ENCODE results near the gene PNKD. TPM values are rescaled to one million over a fixed set of nuclear protein-coding genes. Genes with fewer than 3 reads are reported as not detected.

The PNKD gene
- total RNA-seq, 1 experiment from 2014 or later: 49.8 TPM

- TF ChIP-seq USF2 (CRISPR knock-in tag; IDR thresholded peaks at IDR 0.05) (no peak), ARID4B (CRISPR knock-in tag; IDR thresholded peaks at IDR 0.05; ENCODE audit: borderline replicate concordance) (no peak), ZNF317 (CRISPR knock-in tag; IDR thresholded peaks at IDR 0.05; ENCODE audit: borderline replicate concordance, low read depth) (no peak)
Measured at GRCh38 chr2:218278531-218279360, 8.4 kb downstream of the PNKD start (continued).

GRCh38 chr2:218280260-218280870, 10.0 kb downstream of the PNKD start:
- H3K27ac Mint-ChIP-seq: no peak overlapping the region; the same call in 1 of the 2 replicates
- DNase-seq (ENCODE audit: low spot score) (no peak), ATAC-seq (no peak)
- H3K36me3 Mint-ChIP-seq: peaks cover 4% of the 10 kb centered on the region; the same call in 1 of the 2 replicates
- no peak for TF ChIP-seq FOXP1 (CRISPR knock-in tag; IDR thresholded peaks at IDR 0.05; ENCODE audit: borderline replicate concordance)
- ChIA-PET CTCF (interaction anchor here (0.6 kb wide), 1 partner anchor 317 kb away, joined by 3 read pairs; no protein-coding TSS in a partner anchor), POLR2A (no interaction called here)
- no peaks in the 10 kb centered on the region; the same call in 1 of the 2 replicates for H3K4me1 Mint-ChIP-seq
- no peak overlapping the region for H3K4me3 Mint-ChIP-seq
- H3K27me3 Mint-ChIP-seq (ENCODE audit: low read depth): no peaks in the 10 kb centered on the region
- H3K9me3 Mint-ChIP-seq: no peaks in the 10 kb centered on the region

GRCh38 chr2:218281449-218281848, 11.1 kb downstream of the PNKD start:
- ATAC-seq (no peak), DNase-seq (ENCODE audit: low spot score) (no peak)
- ChIA-PET CTCF (no interaction called here), POLR2A (no interaction called here)
- Mint-ChIP-seq H3K4me1 (peaks cover 2% of the 10 kb centered on the region), H3K27me3 (ENCODE audit: low read depth) (no peaks in the 10 kb centered on the region), H3K27ac (peak overlapping the region; percentile 93), H3K36me3 (peaks cover 3% of the 10 kb centered on the region; the same call in 1 of the 2 replicates), H3K4me3 (no peak overlapping the region), H3K9me3 (no peaks in the 10 kb centered on the region)
- TF ChIP-seq ZSCAN18 (CRISPR knock-in tag; IDR thresholded peaks at IDR 0.05): no peak
- TF ChIP-seq MAX (CRISPR knock-in tag; IDR thresholded peaks at IDR 0.05): no peak
- no peak for TF ChIP-seq PRRX2 (CRISPR knock-in tag; IDR thresholded peaks at IDR 0.05)
- no peak for TF ChIP-seq ELF4 (CRISPR knock-in tag; IDR thresholded peaks at IDR 0.05; ENCODE audit: low read depth)
- TF ChIP-seq ZNF138 (CRISPR knock-in tag; conservative IDR thresholded peaks at IDR 0.05): no peak
- no peak for TF ChIP-seq TP53 (CRISPR knock-in tag; IDR thresholded peaks at IDR 0.05)
- no peak for TF ChIP-seq ZNF263 (CRISPR knock-in tag; IDR thresholded peaks at IDR 0.05; ENCODE audit: low read depth)
- TF ChIP-seq FOXP1 (CRISPR knock-in tag; IDR thresholded peaks at IDR 0.05; ENCODE audit: borderline replicate concordance): no peak
- TF ChIP-seq ZNF396 (CRISPR knock-in tag; IDR thresholded peaks at IDR 0.05; ENCODE audit: borderline replicate concordance): no peak
- no peak for TF ChIP-seq ZNF425 (CRISPR knock-in tag; conservative IDR thresholded peaks at IDR 0.05)

All from WTC11 (cell line).